IMR-90 (cell line): ENCODE results near the gene NOL4L. TPM values are rescaled to one million over a fixed set of nuclear protein-coding genes. Genes with fewer than 3 reads are reported as not detected.

Experiments
- ATAC-seq: fragments of 200-7000 bp; cut with Tn5 transposase; 2 replicates; pipeline ENCODE4 v1.9.1; 2020; ENCODE audit warnings: low read depth, mild to moderate bottlenecking, moderate library complexity
- BruUV-seq: library from RNA; stranded (reverse); fragments of 400-500 nt; replicated peaks from 2 replicates; lab custom pipeline; 2021; lab: Mats Ljungman, UMichigan
- CTCF ChIA-PET: fragments of 300-600 bp; formaldehyde crosslinking; extraction: SDS; loops from one replicate; lab custom pipeline; 2021; ENCODE audit warnings: antibody characterized with exemption; lab: Yijun Ruan, JAX
- POLR2A ChIA-PET: fragments of 300-600 bp; sonication (Branson Sonifier 250); formaldehyde crosslinking; loops from one replicate; lab custom pipeline; 2022; ENCODE audit warnings: antibody characterized with exemption; ENCODE audit not compliant: unreplicated experiment; lab: Charles Lee
- DNase-seq: peaks from one replicate; pipeline ENCODE4 v3.0.0; 2013
- H2AFZ ChIP-seq: replicated peaks from 2 replicates; pipeline ENCODE3; 2013; ENCODE audit warnings: low read length, mild to moderate bottlenecking; ENCODE audit not compliant: poor library complexity
- H2AK5ac ChIP-seq: 2 replicates; pipeline ENCODE4 v1.6.1; 2013; ENCODE audit warnings: low read depth, low read length, inconsistent platforms
- H2AK9ac ChIP-seq: replicated peaks from 2 replicates; pipeline ENCODE3; 2013; ENCODE audit warnings: mild to moderate bottlenecking, low read depth, low read length, moderate library complexity; ENCODE audit not compliant: poor library complexity
- H2BK120ac ChIP-seq: 2 replicates; pipeline ENCODE4 v1.6.1; 2013; ENCODE audit warnings: low read depth, low read length, inconsistent platforms
- H2BK15ac ChIP-seq: 3 replicates; pipeline ENCODE4 v1.6.1; 2013; ENCODE audit warnings: low read depth, low read length, inconsistent platforms
- H2BK20ac ChIP-seq: 2 replicates; pipeline ENCODE4 v1.6.1; 2013; ENCODE audit warnings: low read depth, mild to moderate bottlenecking, inconsistent platforms, low read length, moderate library complexity
- H2BK5ac ChIP-seq: 2 replicates; pipeline ENCODE4 v1.6.1; 2013; ENCODE audit warnings: mild to moderate bottlenecking, low read depth, low read length, inconsistent platforms; ENCODE audit not compliant: poor library complexity, severe bottlenecking
- H3K14ac ChIP-seq: replicated peaks from 2 replicates; pipeline ENCODE4 v1.6.1; 2013; ENCODE audit warnings: low read depth, low read length, inconsistent platforms
- H3K18ac ChIP-seq: 2 replicates; pipeline ENCODE4 v1.6.1; 2013; ENCODE audit warnings: low read depth, low read length, control low read depth
- H3K23ac ChIP-seq: 2 replicates; pipeline ENCODE4 v1.6.1; 2013; ENCODE audit warnings: low read depth, low read length, inconsistent platforms
- H3K27ac ChIP-seq: 2 replicates; pipeline ENCODE4 v1.5.1; 2013; ENCODE audit warnings: mild to moderate bottlenecking, control low read depth, low read length; ENCODE audit not compliant: insufficient read depth
- H3K27me3 ChIP-seq: 2 replicates; pipeline ENCODE4 v1.6.1; 2013; ENCODE audit warnings: low read length; ENCODE audit not compliant: control insufficient read depth, insufficient read depth
- H3K36me3 ChIP-seq: 2 replicates; pipeline ENCODE4 v1.6.1; 2013; ENCODE audit warnings: low read length, mixed read lengths; ENCODE audit not compliant: control insufficient read depth, insufficient read depth
- H3K4ac ChIP-seq: 2 replicates; pipeline ENCODE4 v1.6.1; 2013; ENCODE audit warnings: low read depth, low read length, inconsistent platforms
- H3K4me1 ChIP-seq: 2 replicates; pipeline ENCODE4 v1.6.1; 2013; ENCODE audit warnings: low read length, mixed read lengths; ENCODE audit not compliant: control insufficient read depth, insufficient read depth
- H3K4me2 ChIP-seq: 2 replicates; pipeline ENCODE4 v1.6.1; 2013; ENCODE audit warnings: low read depth, mild to moderate bottlenecking, control low read depth, low read length, moderate library complexity
- H3K4me3 ChIP-seq: 2 replicates; pipeline ENCODE4 v1.5.1; 2013; ENCODE audit warnings: low read depth, mild to moderate bottlenecking, control low read depth, low read length, moderate library complexity; ENCODE audit not compliant: insufficient read depth
- H3K56ac ChIP-seq: 2 replicates; pipeline ENCODE4 v1.6.1; 2013; ENCODE audit warnings: low read length, inconsistent platforms; ENCODE audit not compliant: insufficient read depth; ENCODE audit errors: extremely low read depth
- H3K79me1 ChIP-seq, 2 experiments: 2 replicates each; pipeline ENCODE4 v1.6.1; 2013; ENCODE audit warnings: low read length in 2 of 2, inconsistent platforms in 1 of 2, low read depth in 1 of 2
- H3K9ac ChIP-seq: 2 replicates; pipeline ENCODE4 v1.6.1; 2013; ENCODE audit warnings: low read depth, low read length, control low read depth
- H3K9me1 ChIP-seq: 2 replicates; pipeline ENCODE4 v1.6.1; 2013; ENCODE audit warnings: low read length, inconsistent platforms; ENCODE audit not compliant: insufficient read depth
- H3K9me3 ChIP-seq: 2 replicates; pipeline ENCODE4 v1.6.1; 2013; ENCODE audit warnings: low read length; ENCODE audit not compliant: control insufficient read depth, insufficient read depth
- H4K20me1 ChIP-seq: 2 replicates; pipeline ENCODE4 v1.6.1; 2013; ENCODE audit warnings: low read length, inconsistent platforms; ENCODE audit not compliant: insufficient read depth
- H4K5ac ChIP-seq: 2 replicates; pipeline ENCODE4 v1.6.1; 2013; ENCODE audit warnings: mild to moderate bottlenecking, low read depth, low read length, control low read depth
- H4K8ac ChIP-seq, 2 experiments: 2 replicates each; pipeline ENCODE4 v1.6.1; 2013; ENCODE audit warnings: low read depth in 2 of 2, low read length in 2 of 2, control low read depth in 1 of 2, inconsistent platforms in 1 of 2
- H4K91ac ChIP-seq: 2 replicates; pipeline ENCODE4 v1.6.1; 2013; ENCODE audit warnings: low read depth, low read length, inconsistent platforms; ENCODE audit not compliant: insufficient read depth
- BHLHE40 ChIP-seq: fragments of 150-350 bp; IDR thresholded peaks from 2 replicates; pipeline ENCODE4 v1.6.1; 2016; ENCODE audit warnings: mild to moderate bottlenecking, low read depth, low read length
- CEBPB ChIP-seq: IDR thresholded peaks from 2 replicates; pipeline ENCODE4 v1.6.1; 2012; ENCODE audit warnings: low read depth, low read length, improper control_type of control experiment
- FOS ChIP-seq: fragments of 150-350 bp; IDR thresholded peaks from 2 replicates; pipeline ENCODE4 v1.6.1; 2016; ENCODE audit warnings: low read depth, low read length
- MAFK ChIP-seq: IDR thresholded peaks from 2 replicates; pipeline ENCODE4 v1.6.1; 2012; ENCODE audit warnings: low read depth, low read length, improper control_type of control experiment
- MXI1 ChIP-seq: IDR thresholded peaks from 2 replicates; pipeline ENCODE4 v1.6.1; 2012; ENCODE audit warnings: low read depth, mild to moderate bottlenecking, low read length, moderate library complexity, borderline replicate concordance
- NFE2L2 ChIP-seq: fragments of 150-350 bp; IDR thresholded peaks from 2 replicates; pipeline ENCODE4 v1.6.1; 2016; ENCODE audit warnings: low read depth, mild to moderate bottlenecking, low read length
- POLR2A ChIP-seq: IDR thresholded peaks from 2 replicates; pipeline ENCODE4 v1.6.1; 2012; ENCODE audit warnings: mild to moderate bottlenecking, low read depth, low read length
- RAD21 ChIP-seq: IDR thresholded peaks from 2 replicates; pipeline ENCODE4 v1.6.1; 2012; ENCODE audit warnings: low read length, improper control_type of control experiment
- RCOR1 ChIP-seq: IDR thresholded peaks from 2 replicates; pipeline ENCODE4 v1.6.1; 2012; ENCODE audit warnings: mild to moderate bottlenecking, low read length, improper control_type of control experiment; ENCODE audit not compliant: insufficient replicate concordance
- RFX5 ChIP-seq: IDR thresholded peaks from 2 replicates; pipeline ENCODE4 v1.8.0; 2012; ENCODE audit warnings: low read depth, mild to moderate bottlenecking, low read length, moderate library complexity
- WGBS, 2 experiments: methylation state at CpG; one replicate each; pipeline versions ENCODE4 v1.1.5 to v1.1.7; 2013; ENCODE audit warnings: missing lambda C conversion rate in 2 of 2; ENCODE audit not compliant: insufficient read length in 1 of 2; ENCODE audit errors: extremely low coverage in 2 of 2; 5-methylcytosine and 5-hydroxymethylcytosine counted together
- dilution Hi-C: fragments of 300-500 bp; cut with HindIII; formaldehyde crosslinking; loops from one replicate; pipeline ENCODE4 v1.14.3; 2018; ENCODE audit warnings: low sequenced_read_pairs; ENCODE audit not compliant: unreplicated experiment
- in situ Hi-C: fragments of 300-500 bp; cut with MboI; formaldehyde crosslinking; loops from 3 replicates; pipeline ENCODE4 v1.14.3; 2019; ENCODE audit warnings: low sequenced_read_pairs, inconsistent platforms, mixed read lengths
- intact Hi-C: fragments of 100-400 bp; cut with micrococcal nuclease; formaldehyde crosslinking; loops from 2 replicates; pipeline ENCODE4 v1.10.0; 2022
- polyA plus RNA-seq, 3 experiments: library from polyadenylated mRNA; depleted of rRNA; stranded (reverse); fragments of >200 nt; gene quantifications; 2 replicates each; pipeline ENCODE4 v1.2.3, GENCODE V29; 2012; ENCODE audit warnings: low replicate concordance in 1 of 3
- total RNA-seq: library from RNA; depleted of rRNA; stranded (reverse); fragments of >200 nt; gene quantifications from 2 replicates; pipeline ENCODE4 v1.2.3, GENCODE V29; 2012
- TF ChIP-seq, protein P1 (sequence below): fragments of 150-350 bp; IDR thresholded peaks from 2 replicates; pipeline ENCODE4 v1.6.1; 2016; ENCODE audit warnings: low read depth, mild to moderate bottlenecking, low read length, moderate library complexity, borderline replicate concordance
- TF ChIP-seq, protein P2 (sequence below): fragments of 150-350 bp; IDR thresholded peaks from 2 replicates; pipeline ENCODE4 v1.6.1; 2017; ENCODE audit warnings: mild to moderate bottlenecking, antibody characterized with exemption, low read length, low read depth

The NOL4L gene
- total and polyA plus RNA-seq, 2 of the 4 experiments (the other 2 are of a cell fraction): 4.7 to 13.3 TPM

DNA sequence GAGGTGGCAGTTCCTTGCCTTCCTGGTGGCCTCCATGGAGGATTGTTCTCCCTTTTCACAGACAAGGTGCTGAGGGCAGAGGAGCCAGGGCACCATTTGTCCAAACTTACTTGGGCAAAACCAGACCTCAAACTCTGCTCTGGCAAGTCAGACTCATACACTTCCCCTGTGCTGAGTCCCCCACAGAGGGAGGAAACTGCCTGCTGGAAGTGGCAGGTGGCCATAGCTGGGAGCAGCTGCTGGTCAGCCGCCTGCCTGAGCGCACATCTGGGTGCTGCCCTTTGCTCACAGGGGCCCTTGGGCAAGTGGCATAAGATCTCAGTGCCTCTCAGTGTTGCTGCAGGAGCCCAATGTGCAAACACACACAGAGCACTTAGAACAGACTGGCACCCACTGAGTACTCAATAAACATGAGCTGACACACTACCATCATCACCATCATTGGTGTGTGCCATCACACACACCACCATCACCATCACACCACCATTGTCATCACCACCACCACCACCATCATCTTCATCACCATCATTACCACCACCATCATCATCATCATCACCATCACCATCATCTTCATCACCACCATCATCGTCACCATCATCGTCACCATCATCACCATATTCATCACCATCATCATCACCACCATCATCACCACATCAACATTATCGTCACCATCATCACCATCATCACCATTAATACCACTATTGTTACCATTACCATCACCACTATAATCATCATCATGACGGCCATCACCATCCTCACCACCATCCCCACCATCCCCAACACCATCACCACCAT, 17.6 kb downstream of the NOL4L start (continued):
- no peak for TF ChIP-seq BHLHE40

GRCh38 chr20:32566379-32567374, 18.5 kb downstream of the NOL4L start:
- H3K9me1 ChIP-seq: peaks cover 4% of the 10 kb centered on the region; the same call in 1 of the 2 replicates
- no peak for TF ChIP-seq CEBPB
- TF ChIP-seq FOS: no peak
- TF ChIP-seq NFE2L2: no peak
- TF ChIP-seq, protein P1, sequence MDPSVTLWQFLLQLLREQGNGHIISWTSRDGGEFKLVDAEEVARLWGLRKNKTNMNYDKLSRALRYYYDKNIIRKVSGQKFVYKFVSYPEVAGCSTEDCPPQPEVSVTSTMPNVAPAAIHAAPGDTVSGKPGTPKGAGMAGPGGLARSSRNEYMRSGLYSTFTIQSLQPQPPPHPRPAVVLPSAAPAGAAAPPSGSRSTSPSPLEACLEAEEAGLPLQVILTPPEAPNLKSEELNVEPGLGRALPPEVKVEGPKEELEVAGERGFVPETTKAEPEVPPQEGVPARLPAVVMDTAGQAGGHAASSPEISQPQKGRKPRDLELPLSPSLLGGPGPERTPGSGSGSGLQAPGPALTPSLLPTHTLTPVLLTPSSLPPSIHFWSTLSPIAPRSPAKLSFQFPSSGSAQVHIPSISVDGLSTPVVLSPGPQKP: no peak
- TF ChIP-seq, protein P2, sequence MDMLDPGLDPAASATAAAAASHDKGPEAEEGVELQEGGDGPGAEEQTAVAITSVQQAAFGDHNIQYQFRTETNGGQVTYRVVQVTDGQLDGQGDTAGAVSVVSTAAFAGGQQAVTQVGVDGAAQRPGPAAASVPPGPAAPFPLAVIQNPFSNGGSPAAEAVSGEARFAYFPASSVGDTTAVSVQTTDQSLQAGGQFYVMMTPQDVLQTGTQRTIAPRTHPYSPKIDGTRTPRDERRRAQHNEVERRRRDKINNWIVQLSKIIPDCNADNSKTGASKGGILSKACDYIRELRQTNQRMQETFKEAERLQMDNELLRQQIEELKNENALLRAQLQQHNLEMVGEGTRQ: no peak
- TF ChIP-seq MAFK: no peak
- TF ChIP-seq BHLHE40: no peak
- TF ChIP-seq RAD21: no peak
- no peak for TF ChIP-seq POLR2A
- TF ChIP-seq RFX5: no peak
- no peak for TF ChIP-seq RCOR1
- no peak for TF ChIP-seq MXI1

More at GRCh38 chr20:32566379-32567374, 18.5 kb downstream of the NOL4L start:
- no peak overlapping the region for H3K27ac ChIP-seq
- BruUV-seq: no TSS peak
- H4K8ac ChIP-seq: no peak overlapping the region
- WGBS, 2 experiments: 92% methylated on average over 2 of the region's 12 CpGs; no CpG with 5 or more reads in 1 of the 2 experiments
- H3K23ac ChIP-seq: no peak overlapping the region
- no peak overlapping the region for H4K5ac ChIP-seq
- H2AK9ac ChIP-seq: no peak overlapping the region
- H3K4me3 ChIP-seq: no peak overlapping the region
- H3K18ac ChIP-seq: no peak overlapping the region
- no peak overlapping the region for H3K9ac ChIP-seq
- H2BK15ac ChIP-seq: no peak overlapping the region
- H3K4ac ChIP-seq: no peak overlapping the region
- H2BK20ac ChIP-seq: no peak overlapping the region
- in situ Hi-C loops: no loop called here
- H2AK5ac ChIP-seq: no peak overlapping the region
- no peak overlapping the region for H3K56ac ChIP-seq
- CTCF ChIA-PET: interaction anchor here (0.6 kb wide), 1 partner anchor 69 kb away, joined by 3 read pairs; no protein-coding TSS in a partner anchor
- H3K27me3 ChIP-seq: no peaks in the 10 kb centered on the region; the same call in 1 of the 2 replicates
- POLR2A ChIA-PET: no interaction called here
- intact Hi-C loops: no loop called here
- H3K36me3 ChIP-seq: no peaks in the 10 kb centered on the region
- H3K4me2 ChIP-seq: no peak overlapping the region
- H4K20me1 ChIP-seq: 0 out of 2 replicates have a peak, but pooled peaks cover 12% of the 10 kb centered on the region
- no peak overlapping the region for H2BK5ac ChIP-seq
- no peak overlapping the region for H2AFZ ChIP-seq
- no peak for ATAC-seq
- no peaks in the 10 kb centered on the region; a peak in 1 of 4 replicates for H3K79me1 ChIP-seq
- H4K91ac ChIP-seq: no peak overlapping the region
- H3K4me1 ChIP-seq: no peaks in the 10 kb centered on the region
- H3K14ac ChIP-seq: no peak overlapping the region
- no peak for DNase-seq
- dilution Hi-C loops: no loop called here
- H2BK120ac ChIP-seq: no peak overlapping the region
- no peaks in the 10 kb centered on the region for H3K9me3 ChIP-seq
